Measurements from ENCODE around the gene ACTA1. TPM values are rescaled to one million over a fixed set of nuclear protein-coding genes. Genes with fewer than 3 reads are reported as not detected.
"Not testable (repeated sequence)": the region's sequence is repeated elsewhere in the genome, so short reads cannot be mapped to it uniquely, and the experiment has no call there.

ACTA1 gene
- polyA plus RNA-seq, 1 donor (not counting 4 experiments of a cell fraction or from before 2014, with no cell fraction given), result 0.05 TPM

- Histone ChIP-seq H3K9me1 (ENCODE audit: control insufficient read depth, extremely low read depth, insufficient read depth, low read length) (no peaks in the 10 kb centered on the region), H3K4me3 (ENCODE audit: control insufficient read depth in 2 of 3, extremely low read depth in 1 of 3, insufficient read depth in 2 of 3, low read depth in 1 of 3, low read length in 3 of 3) (no peak overlapping the region), H3K79me2 (ENCODE audit: control insufficient read depth, insufficient read depth, low read length) (no peaks in the 10 kb centered on the region), H3K4me1 (ENCODE audit: control insufficient read depth, extremely low read depth, insufficient read depth, low read length) (peaks cover 8% of the 10 kb centered on the region), H3K27me3 (ENCODE audit: control insufficient read depth, extremely low read depth, insufficient read depth, low read length) (peaks cover 33% of the 10 kb centered on the region), H3K9me3 (ENCODE audit: control insufficient read depth, low read depth, low read length) (no peaks in the 10 kb centered on the region), H3K36me3 (ENCODE audit: control insufficient read depth in 2 of 2, extremely low read depth in 1 of 2, insufficient read depth in 2 of 2, low read length in 2 of 2) (no peaks in the 10 kb centered on the region), H4K20me1 (ENCODE audit: control insufficient read depth, extremely low read depth, insufficient read depth, low read length) (no peaks in the 10 kb centered on the region), H3K4me2 (ENCODE audit: control insufficient read depth, extremely low read depth, insufficient read depth, low read depth, low read length) (no peak overlapping the region), H3K9ac (ENCODE audit: control insufficient read depth, extremely low read depth, insufficient read depth, low read length) (no peak overlapping the region), H3K27ac (ENCODE audit: control insufficient read depth, insufficient read depth, low read length) (no peak overlapping the region), H2AFZ (ENCODE audit: control insufficient read depth, low read length) (no peak overlapping the region)
- no peak for DNase-seq (ENCODE audit: low read depth, low spot score)
- no peak for FAIRE-seq
- TF ChIP-seq CTCF (optimal IDR thresholded peaks at IDR 0.05 in 1 of 3, IDR thresholded peaks at IDR 0.05 in 1 of 3, conservative IDR thresholded peaks at IDR 0.05 in 1 of 3; ENCODE audit: extremely low read depth in 1 of 3, insufficient read depth in 2 of 3, low read length in 3 of 3) (no peak), EZH2 (IDR thresholded peaks at IDR 0.05; ENCODE audit: low read length) (no peak)
- dilution Hi-C loops (cut with MboI; ENCODE audit: extremely low pct_ligation_motif_present, low sequenced_read_pairs), result no loop called here
Observed at GRCh38 chr1:229403573-229403972, 30.3 kb downstream of the ACTA1 start.

GRCh38 chr1:229402993-229403392, 30.9 kb downstream of the ACTA1 start:
- Histone ChIP-seq H2AFZ (ENCODE audit: control insufficient read depth, low read length) (no peak overlapping the region), H4K20me1 (ENCODE audit: control insufficient read depth, extremely low read depth, insufficient read depth, low read length) (no peaks in the 10 kb centered on the region), H3K79me2 (ENCODE audit: control insufficient read depth, insufficient read depth, low read length) (no peaks in the 10 kb centered on the region), H3K9ac (ENCODE audit: control insufficient read depth, extremely low read depth, insufficient read depth, low read length) (no peak overlapping the region), H3K4me3 (ENCODE audit: control insufficient read depth in 2 of 3, extremely low read depth in 1 of 3, insufficient read depth in 2 of 3, low read depth in 1 of 3, low read length in 3 of 3) (no peak overlapping the region), H3K9me3 (ENCODE audit: control insufficient read depth, low read depth, low read length) (no peaks in the 10 kb centered on the region), H3K4me1 (ENCODE audit: control insufficient read depth, extremely low read depth, insufficient read depth, low read length) (peaks cover 2% of the 10 kb centered on the region), H3K36me3 (ENCODE audit: control insufficient read depth in 2 of 2, extremely low read depth in 1 of 2, insufficient read depth in 2 of 2, low read length in 2 of 2) (no peaks in the 10 kb centered on the region), H3K9me1 (ENCODE audit: control insufficient read depth, extremely low read depth, insufficient read depth, low read length) (no peaks in the 10 kb centered on the region), H3K4me2 (ENCODE audit: control insufficient read depth, extremely low read depth, insufficient read depth, low read depth, low read length) (no peak overlapping the region), H3K27me3 (ENCODE audit: control insufficient read depth, extremely low read depth, insufficient read depth, low read length) (peaks cover 28% of the 10 kb centered on the region), H3K27ac (ENCODE audit: control insufficient read depth, insufficient read depth, low read length) (no peak overlapping the region)
- DNase-seq (ENCODE audit: low read depth, low spot score) (no peak), FAIRE-seq (no peak)
- no peak for TF ChIP-seq EZH2 (IDR thresholded peaks at IDR 0.05; ENCODE audit: low read length)
- TF ChIP-seq CTCF (optimal IDR thresholded peaks at IDR 0.05 in 1 of 3, IDR thresholded peaks at IDR 0.05 in 1 of 3, conservative IDR thresholded peaks at IDR 0.05 in 1 of 3; ENCODE audit: extremely low read depth in 1 of 3, insufficient read depth in 2 of 3, low read length in 3 of 3), result no peak
- dilution Hi-C loops (cut with MboI; ENCODE audit: extremely low pct_ligation_motif_present, low sequenced_read_pairs), result no loop called here

GRCh38 chr1:229402329-229402728, 31.6 kb downstream of the ACTA1 start:
- H3K9me1 ChIP-seq (ENCODE audit: control insufficient read depth, extremely low read depth, insufficient read depth, low read length); H3K27ac ChIP-seq (ENCODE audit: control insufficient read depth, insufficient read depth, low read length); H3K9ac ChIP-seq (ENCODE audit: control insufficient read depth, extremely low read depth, insufficient read depth, low read length); H3K36me3 ChIP-seq (ENCODE audit: control insufficient read depth in 2 of 2, extremely low read depth in 1 of 2, insufficient read depth in 2 of 2, low read length in 2 of 2); H4K20me1 ChIP-seq (ENCODE audit: control insufficient read depth, extremely low read depth, insufficient read depth, low read length); DNase-seq (ENCODE audit: low read depth, low spot score); H3K4me2 ChIP-seq (ENCODE audit: control insufficient read depth, extremely low read depth, insufficient read depth, low read depth, low read length); FAIRE-seq; H3K79me2 ChIP-seq (ENCODE audit: control insufficient read depth, insufficient read depth, low read length); H2AFZ ChIP-seq (ENCODE audit: control insufficient read depth, low read length); H3K4me3 ChIP-seq (ENCODE audit: control insufficient read depth in 2 of 3, extremely low read depth in 1 of 3, insufficient read depth in 2 of 3, low read depth in 1 of 3, low read length in 3 of 3); H3K9me3 ChIP-seq (ENCODE audit: control insufficient read depth, low read depth, low read length); H3K4me1 ChIP-seq (ENCODE audit: control insufficient read depth, extremely low read depth, insufficient read depth, low read length); dilution Hi-C loops (cut with MboI; ENCODE audit: extremely low pct_ligation_motif_present, low sequenced_read_pairs): not testable (repeated sequence)
- peaks cover 22% of the 10 kb centered on the region for H3K27me3 ChIP-seq (ENCODE audit: control insufficient read depth, extremely low read depth, insufficient read depth, low read length)
